GM19372 (cell line): Measurements from ENCODE around the gene ACCS.

Source experiments
- ATAC-seq: cut with Tn5 transposase; IDR thresholded peaks from one replicate; pipeline ENCODE4 v1.9.1; 2021; ENCODE audit warnings: mild to moderate bottlenecking, low read depth, moderate library complexity; ENCODE audit not compliant: unreplicated experiment

Gene ACCS, protein sequence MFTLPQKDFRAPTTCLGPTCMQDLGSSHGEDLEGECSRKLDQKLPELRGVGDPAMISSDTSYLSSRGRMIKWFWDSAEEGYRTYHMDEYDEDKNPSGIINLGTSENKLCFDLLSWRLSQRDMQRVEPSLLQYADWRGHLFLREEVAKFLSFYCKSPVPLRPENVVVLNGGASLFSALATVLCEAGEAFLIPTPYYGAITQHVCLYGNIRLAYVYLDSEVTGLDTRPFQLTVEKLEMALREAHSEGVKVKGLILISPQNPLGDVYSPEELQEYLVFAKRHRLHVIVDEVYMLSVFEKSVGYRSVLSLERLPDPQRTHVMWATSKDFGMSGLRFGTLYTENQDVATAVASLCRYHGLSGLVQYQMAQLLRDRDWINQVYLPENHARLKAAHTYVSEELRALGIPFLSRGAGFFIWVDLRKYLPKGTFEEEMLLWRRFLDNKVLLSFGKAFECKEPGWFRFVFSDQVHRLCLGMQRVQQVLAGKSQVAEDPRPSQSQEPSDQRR

GRCh38 chr11:44065841-44066731, at the start of gene ACCS:
TSS of gene ACCS (plus strand) at chr11:44066270. CDS start at chr11:44067628, 1,358 bp downstream.
- peak; percentile 95 for ATAC-seq

DNA sequence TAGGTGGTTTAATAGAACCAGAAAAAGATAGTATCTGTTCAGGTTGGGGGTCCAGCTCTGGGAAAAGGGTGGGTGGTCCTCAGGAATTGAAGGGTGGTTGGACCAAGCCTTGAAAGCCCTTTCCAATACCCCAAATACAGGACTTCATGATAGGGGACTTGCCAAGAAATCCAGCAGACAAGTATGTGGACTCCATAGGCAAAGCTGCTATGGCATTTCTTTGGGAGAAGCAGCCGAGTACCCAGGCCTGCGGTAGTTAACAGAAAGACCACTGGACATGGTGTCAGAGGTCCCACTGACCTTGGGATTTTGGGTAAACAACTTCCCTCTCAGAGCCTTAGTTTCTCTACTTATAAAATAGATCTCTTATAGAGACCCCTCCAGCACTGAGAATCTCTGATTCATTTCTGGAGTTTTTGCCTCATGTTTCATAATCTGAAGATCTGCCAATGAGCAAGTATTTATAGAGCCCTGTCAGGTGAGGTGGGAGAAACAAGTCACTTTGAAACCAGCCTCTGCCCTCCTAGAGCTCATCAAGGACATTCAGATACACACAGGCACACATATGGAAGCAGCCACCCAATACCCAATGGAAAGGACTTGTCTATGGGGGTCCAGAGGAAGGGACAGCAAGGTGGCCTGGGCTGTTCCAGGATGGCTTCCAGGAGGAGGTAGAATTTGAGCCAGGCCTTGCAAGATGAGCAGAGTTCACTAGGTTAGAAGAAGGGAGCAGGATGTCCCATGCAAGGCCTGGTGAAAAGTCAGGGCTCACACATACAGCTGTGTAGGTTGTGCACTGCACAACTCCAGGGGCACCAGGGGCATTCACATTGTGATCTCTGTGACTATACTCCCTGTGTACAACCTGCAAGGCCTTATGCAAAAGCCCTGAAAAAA, 49.3 kb upstream of the ACCS start:
- no peak for ATAC-seq

DNA sequence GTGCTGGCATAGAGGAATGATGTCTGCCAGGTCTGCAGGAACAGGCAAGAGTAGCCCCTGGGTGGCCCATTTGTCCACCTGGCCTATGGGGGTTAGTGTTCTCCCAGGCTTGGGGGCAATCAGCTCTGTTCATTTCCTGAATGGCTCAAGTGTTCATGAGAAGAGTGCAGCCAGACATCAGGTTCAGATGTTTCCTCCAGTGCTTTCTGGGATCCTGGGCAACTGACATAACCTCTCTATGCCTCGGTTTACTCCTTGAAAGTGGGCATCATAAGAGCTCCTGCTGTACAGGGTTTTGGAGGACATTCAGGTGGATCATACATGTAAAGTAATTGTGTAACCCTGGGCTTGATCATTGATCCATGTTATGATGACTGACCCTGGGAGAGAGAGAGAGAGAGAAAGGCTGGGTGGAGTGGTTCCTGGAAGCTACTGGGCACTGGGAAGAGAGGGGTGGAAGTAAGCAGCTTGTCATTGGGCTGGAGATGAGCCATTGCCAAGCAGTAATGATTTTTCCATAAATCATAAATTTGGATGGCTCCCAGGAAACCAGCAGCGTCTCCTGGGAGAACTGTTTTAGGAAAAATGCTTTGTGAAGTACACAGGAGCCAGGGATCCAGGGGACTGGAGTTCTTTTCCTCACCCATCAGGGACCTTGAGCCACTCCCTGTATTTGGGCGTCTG, 48.5 kb upstream of the ACCS start:
- ATAC-seq: no peak

DNA sequence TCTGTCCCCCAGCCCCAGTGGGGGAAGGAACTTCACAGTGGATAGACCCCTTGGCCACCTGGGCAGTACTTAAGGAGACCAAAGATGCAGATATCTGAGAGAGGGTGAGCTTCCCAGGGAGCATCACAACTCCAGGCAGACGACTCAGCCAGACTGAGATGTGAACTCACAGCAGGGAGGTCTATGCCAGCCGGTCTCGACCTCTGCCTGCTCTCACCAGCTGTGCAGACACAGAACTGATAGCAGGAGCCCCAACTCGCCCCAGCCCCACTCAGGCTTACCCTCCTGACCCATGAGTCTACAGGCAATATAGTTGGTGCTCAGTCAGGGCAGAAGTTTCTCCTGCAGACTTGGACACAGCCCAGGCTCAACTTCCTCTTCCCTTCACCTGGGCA, 47.9 kb upstream of the ACCS start:
- ATAC-seq: no peak

- ATAC-seq: no peak
Observed at GRCh38 chr11:44018829-44019228, 47.2 kb upstream of the ACCS start.

DNA sequence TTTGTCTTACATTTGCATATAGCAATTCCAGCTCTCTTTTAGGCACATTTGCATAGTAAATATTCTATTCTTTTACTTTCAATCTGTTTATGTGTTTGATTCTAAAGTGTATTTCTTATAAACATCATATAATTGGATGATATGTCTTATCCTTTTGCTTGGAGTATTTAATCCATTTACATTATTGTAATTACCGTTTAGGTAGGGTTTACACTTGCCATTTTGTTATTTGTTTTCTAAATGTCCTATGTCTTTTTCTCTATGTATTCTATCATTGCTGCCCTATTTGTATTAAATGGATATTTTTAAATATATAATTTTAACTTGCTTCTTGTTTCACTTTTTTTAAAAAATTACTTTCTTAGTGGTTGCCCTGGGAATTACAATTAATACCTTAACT, 41.1 kb upstream of the ACCS start:
- ATAC-seq: no peak

DNA sequence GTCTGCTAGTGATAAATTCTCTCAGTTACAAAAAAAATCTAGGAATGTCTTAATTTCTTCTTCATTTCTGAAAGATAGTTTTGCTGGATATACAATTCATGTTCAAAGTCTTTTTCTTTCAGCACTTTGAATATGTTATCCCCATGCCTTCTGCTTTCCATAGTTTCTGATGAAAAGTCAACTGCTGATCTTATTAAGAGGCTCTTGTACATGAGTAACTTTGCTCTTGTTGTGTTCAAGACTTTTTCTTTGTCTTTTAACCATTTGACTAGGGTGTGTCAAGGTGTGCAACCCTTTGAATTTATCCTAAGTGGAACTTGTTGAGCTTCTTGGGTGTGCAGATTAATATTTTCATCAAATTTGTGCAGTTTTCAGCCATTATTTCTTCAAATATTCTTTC, 40.3 kb upstream of the ACCS start:
- no peak for ATAC-seq

DNA sequence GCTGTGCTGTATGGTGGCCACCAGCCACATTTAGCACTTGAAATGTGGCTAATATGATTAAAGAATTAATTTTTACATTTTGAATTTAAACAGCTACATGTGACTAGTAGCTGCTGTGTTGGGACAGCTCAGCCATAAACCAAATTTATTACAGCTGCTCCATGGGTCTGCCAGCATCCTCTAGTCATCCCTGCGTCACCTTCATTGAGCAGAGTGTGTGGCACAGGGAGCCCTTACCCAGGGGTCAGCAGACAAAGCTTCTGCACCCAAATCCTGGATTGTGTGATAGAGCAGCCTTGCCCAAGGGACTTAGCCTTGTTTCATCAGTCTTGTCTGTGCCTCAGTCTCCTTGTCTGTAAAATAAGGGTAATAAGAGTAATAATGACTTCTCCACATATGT, 37.7 kb upstream of the ACCS start:
- no peak for ATAC-seq

DNA sequence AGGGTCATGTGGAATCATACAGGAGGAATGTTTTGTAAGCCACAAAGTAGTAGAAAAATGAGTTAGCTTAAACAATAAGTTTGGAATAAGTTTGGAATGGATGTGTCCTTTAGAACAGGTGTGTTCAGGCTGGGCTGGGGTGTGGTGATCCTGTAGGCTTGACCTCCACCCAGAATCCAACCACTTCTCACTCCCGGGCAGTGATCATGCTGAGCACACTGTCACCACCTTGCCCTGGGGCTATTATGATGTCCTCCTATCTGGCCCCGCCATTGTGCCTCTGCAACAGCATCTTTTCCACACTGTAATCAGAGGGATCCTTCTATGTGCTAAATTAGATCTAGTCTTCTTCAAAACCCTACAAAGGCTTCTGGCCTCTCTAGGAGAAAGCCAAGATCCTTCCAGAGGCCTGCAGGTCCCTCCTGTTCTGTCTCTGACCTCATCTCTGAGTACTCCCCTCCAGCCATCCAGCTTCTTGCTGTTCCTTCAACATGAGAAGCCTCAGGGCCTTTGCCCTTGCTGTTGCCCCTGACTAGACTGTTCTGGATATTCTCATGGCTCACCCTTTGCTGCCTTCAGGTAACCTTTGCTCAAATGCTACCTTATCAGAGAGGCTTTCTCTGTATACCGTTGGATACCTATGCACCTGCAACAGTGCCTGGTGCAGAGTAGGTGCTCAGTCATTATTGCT, 37.1 kb upstream of the ACCS start:
- no peak for ATAC-seq

GRCh38 chr11:44029507-44029845, 36.6 kb upstream of the ACCS start:
- no peak for ATAC-seq

GRCh38 chr11:44029977-44030911, 35.8 kb upstream of the ACCS start:
- ATAC-seq: no peak

DNA sequence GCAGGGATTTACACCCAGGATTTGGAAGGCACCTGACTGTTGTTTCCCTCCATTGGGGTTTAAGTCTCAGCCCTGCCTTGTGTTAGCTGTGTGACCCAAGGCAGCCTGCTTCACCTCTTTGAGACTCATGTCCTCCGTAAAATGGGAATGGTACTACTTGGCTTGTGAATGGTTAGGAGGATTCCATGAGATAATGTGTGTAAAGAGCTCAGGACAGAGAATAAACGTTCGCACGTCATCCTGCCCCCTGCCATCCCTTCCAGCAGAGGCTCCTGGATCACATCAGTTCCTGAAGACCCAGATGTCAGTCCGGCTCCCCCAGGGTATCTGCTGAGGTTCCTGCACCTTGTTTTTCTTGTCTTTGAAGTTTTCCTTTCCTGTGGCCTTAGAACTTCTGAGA, 35.1 kb upstream of the ACCS start:
- ATAC-seq: no peak

GRCh38 chr11:44031549-44031948, 34.5 kb upstream of the ACCS start:
- ATAC-seq: no peak

- no peak for ATAC-seq
Observed at GRCh38 chr11:44032299-44033085, 33.6 kb upstream of the ACCS start.

DNA sequence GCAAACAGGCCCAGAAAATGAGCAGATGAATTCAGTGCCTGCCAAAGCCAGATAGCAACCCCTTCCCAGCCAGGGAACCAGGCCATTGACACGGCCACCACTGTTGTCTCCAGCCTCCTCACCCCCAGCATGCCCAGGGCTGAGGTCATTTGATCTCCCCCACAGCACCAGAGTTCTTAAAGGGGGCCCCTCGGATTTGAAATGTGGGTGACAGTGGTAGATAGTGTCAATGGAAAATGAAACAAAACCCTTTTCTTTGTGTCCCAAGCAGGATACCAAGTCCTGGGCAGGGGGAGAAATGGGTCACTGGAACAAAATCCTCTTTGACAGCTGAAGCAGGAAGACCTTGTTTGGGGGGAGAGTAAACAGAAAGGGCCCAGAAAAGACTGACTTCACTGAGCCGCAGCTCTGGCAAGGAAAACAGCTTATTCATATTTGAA, 32.6 kb upstream of the ACCS start:
- ATAC-seq: no peak

DNA sequence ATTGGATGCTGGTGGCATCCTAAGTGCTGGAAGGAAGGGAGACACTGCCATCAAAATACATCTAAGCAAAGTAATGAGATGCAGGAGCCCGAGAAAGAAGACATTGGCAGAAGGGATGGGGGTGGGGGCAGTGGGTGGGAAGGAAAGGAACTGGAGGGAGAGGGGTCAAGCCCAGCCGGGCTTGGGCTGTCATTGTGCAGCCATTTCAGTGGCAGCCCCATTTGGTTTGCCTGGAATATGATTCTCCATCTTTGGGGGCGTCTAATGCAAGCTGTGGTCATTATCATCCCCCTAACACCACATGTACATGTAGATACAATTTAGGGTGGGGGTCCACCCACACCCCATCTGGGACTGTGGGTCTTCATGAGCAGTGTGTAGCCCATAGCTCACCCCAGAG, 32.2 kb upstream of the ACCS start:
- ATAC-seq: no peak

DNA sequence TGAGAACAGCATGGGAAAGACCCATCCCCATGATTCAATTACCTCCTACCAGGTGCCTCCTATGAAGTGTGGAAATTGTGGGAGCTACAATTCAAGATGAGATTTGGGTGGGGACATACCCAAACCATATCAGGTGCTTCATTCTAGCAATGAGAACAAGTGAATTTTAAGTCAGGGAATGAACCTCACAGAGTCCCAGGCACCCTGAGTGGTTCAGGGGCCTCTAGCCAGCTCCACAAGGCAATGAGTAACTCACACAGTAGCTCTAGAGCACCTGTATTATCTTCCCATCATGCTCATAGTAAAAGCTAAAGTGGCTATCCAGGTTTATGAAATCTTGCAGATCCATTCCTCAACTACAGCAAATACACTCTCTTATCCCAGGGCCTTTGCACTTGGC, 31.4 kb upstream of the ACCS start:
- ATAC-seq: no peak
